ENCODE data around the gene COG6. TPM values are rescaled to one million over a fixed set of nuclear protein-coding genes. Genes with fewer than 3 reads are reported as not detected.
A peak's percentile ranks its signal among the peaks of the same experiment; 100 is the strongest.

COG6 gene
- total and polyA plus RNA-seq, 11 donors, result 6.3 to 52.7 (median 26.8) TPM

DNA sequence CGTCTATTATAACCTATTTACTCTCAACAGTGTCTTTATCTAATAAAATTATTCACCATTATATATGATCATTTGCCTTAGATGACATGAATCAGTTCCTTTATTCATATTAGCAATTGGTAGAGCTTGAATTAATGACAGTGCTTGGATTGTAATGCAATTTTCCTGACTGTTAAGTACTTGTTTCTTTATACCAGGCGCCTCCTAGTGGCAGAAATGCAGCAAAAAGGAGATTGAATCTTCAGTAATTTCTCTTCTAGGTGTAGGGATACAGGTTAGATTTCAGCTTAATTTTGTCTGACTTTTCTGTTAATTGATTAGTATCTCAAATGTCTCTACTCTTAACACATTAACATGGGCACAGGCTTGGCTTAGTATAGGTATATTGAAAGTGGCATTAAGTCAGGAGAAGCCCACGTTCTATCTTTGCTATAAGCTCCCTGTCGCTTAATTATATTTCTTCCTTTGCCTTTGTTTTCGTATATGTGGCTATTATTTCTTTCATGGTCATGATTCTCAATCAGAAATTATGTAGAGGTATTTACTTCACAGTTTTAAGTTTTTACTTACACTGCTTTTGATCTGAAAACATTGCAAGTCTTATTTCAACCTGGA, 43.3 kb upstream of the COG6 start:
- H3K27ac ChIP-seq, result no peak overlapping the region
- WGBS, 4 donors, result 56 to 66% (median 63%) methylated on average over 5 of the region's 5 CpGs
- intact Hi-C loops (cut with DNase I), result loop anchor here in 8 of 10 donors (1.0 to 5.0 kb wide), 8 partner anchors 265 to 561 kb away; no protein-coding TSS in a partner anchor
- peak in 2 of 4 donors; percentile 43 to 56 for ATAC-seq
- H3K4me3 ChIP-seq, result no peak overlapping the region
- no peaks in the 10 kb centered on the region for H3K27me3 ChIP-seq
- peak in 4 of 5 donors; percentile 54 to 74 (median 70) for DNase-seq
- TF ChIP-seq POLR2A (IDR thresholded peaks at IDR 0.05), result no peak
- TF ChIP-seq, protein P1, sequence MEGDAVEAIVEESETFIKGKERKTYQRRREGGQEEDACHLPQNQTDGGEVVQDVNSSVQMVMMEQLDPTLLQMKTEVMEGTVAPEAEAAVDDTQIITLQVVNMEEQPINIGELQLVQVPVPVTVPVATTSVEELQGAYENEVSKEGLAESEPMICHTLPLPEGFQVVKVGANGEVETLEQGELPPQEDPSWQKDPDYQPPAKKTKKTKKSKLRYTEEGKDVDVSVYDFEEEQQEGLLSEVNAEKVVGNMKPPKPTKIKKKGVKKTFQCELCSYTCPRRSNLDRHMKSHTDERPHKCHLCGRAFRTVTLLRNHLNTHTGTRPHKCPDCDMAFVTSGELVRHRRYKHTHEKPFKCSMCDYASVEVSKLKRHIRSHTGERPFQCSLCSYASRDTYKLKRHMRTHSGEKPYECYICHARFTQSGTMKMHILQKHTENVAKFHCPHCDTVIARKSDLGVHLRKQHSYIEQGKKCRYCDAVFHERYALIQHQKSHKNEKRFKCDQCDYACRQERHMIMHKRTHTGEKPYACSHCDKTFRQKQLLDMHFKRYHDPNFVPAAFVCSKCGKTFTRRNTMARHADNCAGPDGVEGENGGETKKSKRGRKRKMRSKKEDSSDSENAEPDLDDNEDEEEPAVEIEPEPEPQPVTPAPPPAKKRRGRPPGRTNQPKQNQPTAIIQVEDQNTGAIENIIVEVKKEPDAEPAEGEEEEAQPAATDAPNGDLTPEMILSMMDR (IDR thresholded peaks at IDR 0.05), result peak; percentile 71 to 95 (median 87)
- peaks cover 0 to 10% (median 0%) of the 10 kb centered on the region in 12 donors for H3K4me1 ChIP-seq
- no peaks in the 10 kb centered on the region for H3K36me3 ChIP-seq
- H3K9me3 ChIP-seq, result no peaks in the 10 kb centered on the region

DNA sequence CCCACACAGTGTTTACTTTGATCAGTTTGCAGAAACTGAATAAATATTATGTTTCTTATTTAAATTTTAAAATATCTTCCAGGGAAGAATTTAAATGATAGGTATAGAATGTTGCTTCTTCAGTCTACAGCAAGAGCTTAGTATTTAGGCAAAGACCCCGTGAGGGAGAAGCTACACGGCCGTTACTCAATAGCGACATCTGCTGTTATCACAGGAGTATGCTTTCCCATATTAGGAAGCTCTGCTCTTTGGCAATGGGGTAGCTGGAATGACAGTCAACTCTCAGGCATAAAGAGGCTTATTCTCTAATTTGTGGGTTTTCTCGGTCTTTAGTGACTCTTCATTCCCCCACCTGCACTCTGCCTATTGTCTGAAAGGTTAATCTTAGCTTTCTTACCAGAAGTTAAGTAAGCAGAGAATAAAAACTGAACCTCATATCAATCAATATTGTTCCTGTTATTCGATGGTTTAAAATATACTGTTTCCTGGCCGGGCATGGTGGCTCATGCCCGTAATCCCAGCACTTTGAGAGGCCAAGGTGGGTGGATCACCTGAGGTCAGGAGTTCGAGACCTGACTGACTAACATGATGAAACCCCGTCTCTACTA, 39.3 kb upstream of the COG6 start:
- Histone ChIP-seq H3K4me3 (no peak overlapping the region), H3K4me1 (peaks cover 0 to 10% (median 0%) of the 10 kb centered on the region in 12 donors), H3K27me3 (no peaks in the 10 kb centered on the region), H3K9me3 (no peaks in the 10 kb centered on the region), H3K36me3 (no peaks in the 10 kb centered on the region), H3K27ac (no peak overlapping the region)
- ATAC-seq (peak in 3 of 4 donors; percentile 83 to 88 (median 85)), DNase-seq (peak in 4 of 5 donors; percentile 29 to 57 (median 46))
- intact Hi-C loops (cut with DNase I), result loop anchor here in 5 of 10 donors (2.0 to 5.0 kb wide), 6 partner anchors 344 to 569 kb away; no protein-coding TSS in a partner anchor
- TF ChIP-seq POLR2A (IDR thresholded peaks at IDR 0.05), result no peak
- TF ChIP-seq, protein P1 (IDR thresholded peaks at IDR 0.05), result peak; percentile 84 to 98 (median 91)
- 35 to 38% (median 37%) methylated on average over 10 of the region's 10 CpGs for WGBS, 4 donors

DNA sequence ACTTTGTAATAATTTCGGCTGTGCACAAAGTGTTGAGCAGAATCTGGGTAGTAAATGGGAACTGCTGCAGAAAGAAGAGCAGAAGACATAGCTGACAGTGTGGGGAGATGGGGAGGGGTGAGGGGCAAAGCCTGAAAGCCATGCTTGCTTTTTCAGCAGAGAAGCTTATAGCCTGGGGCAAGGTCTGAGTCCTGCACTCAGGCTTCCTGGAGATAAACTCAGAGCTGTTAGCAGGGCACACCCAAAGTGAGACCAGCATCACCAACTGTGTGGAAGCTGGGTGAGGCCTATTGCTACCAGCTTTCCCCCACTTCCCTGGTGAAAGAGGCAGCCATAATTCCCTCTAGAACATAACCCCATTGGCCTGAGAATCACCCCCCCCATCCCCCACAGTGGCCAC, 36.9 kb upstream of the COG6 start:
- no peaks in the 10 kb centered on the region for H3K9me3 ChIP-seq
- H3K4me3 ChIP-seq, result no peak overlapping the region
- peaks cover 0 to 10% (median 0%) of the 10 kb centered on the region in 12 donors for H3K4me1 ChIP-seq
- ATAC-seq, result no peak
- no peak overlapping the region for H3K27ac ChIP-seq
- H3K36me3 ChIP-seq, result no peaks in the 10 kb centered on the region
- WGBS, 4 donors, result 60 to 79% (median 72%) methylated on average over 1 of the region's 1 CpG
- TF ChIP-seq, protein P1 (IDR thresholded peaks at IDR 0.05), result no peak
- no peak for TF ChIP-seq POLR2A (IDR thresholded peaks at IDR 0.05)
- intact Hi-C loops (cut with DNase I), result loop anchor here in 4 of 10 donors (5.0 kb wide), 4 partner anchors 346 to 571 kb away; no protein-coding TSS in a partner anchor
- no peaks in the 10 kb centered on the region for H3K27me3 ChIP-seq
- DNase-seq, result no peak

DNA sequence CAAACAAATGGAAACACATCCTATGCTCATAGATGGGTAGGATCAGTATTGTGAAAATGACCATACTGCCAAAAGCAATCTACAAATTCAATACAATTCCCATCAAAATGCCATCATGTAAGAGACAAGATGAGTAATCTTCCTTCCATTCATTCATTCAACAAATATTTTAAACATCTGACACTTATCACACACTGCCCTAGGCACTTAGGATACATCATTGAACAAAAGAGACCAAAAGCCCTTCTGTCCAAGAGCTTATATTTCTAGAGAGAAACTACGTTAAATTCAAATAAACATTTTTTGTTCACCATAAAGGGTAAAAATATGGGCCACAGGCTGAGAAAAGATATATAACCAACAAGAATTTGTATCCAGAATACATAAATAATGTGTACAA, 32.0 kb upstream of the COG6 start:
- no peaks in the 10 kb centered on the region for H3K4me1 ChIP-seq
- H3K27me3 ChIP-seq, result no peaks in the 10 kb centered on the region
- no peak for DNase-seq
- TF ChIP-seq POLR2A (IDR thresholded peaks at IDR 0.05), result no peak
- TF ChIP-seq, protein P1 (IDR thresholded peaks at IDR 0.05), result no peak
- no peak for ATAC-seq
- WGBS, 4 donors, result 77 to 97% (median 95%) methylated on average over 1 of the region's 1 CpG
- intact Hi-C loops (cut with DNase I), result no loop called here
- H3K36me3 ChIP-seq, result no peaks in the 10 kb centered on the region
- H3K4me3 ChIP-seq, result no peak overlapping the region
- H3K9me3 ChIP-seq, result no peaks in the 10 kb centered on the region
- no peak overlapping the region for H3K27ac ChIP-seq
